Kidney (tissue), 14 donors: ENCODE data around the gene ZNF394. TPM values are rescaled to one million over a fixed set of nuclear protein-coding genes. Genes with fewer than 3 reads are reported as not detected.

ENCODE experiments used
- DNase-seq, 5 donors: peaks; one replicate each; pipeline ENCODE4 v3.0.0-alpha.2; 2013 to 2020
- FAIRE-seq: peaks from 2 replicates; lab custom pipeline; 2012; peaks lifted over from hg19 to GRCh38; lab: Jason Lieb, UNC
- H3K27ac ChIP-seq, 2 donors: one replicate each; pipeline ENCODE4 v1.7.0; 2013; ENCODE audit warnings: low read depth in 2 of 2, low read length in 2 of 2, inconsistent platforms in 1 of 2
- H3K27me3 ChIP-seq: one replicate; pipeline ENCODE4 v1.7.1; 2013; ENCODE audit warnings: low read length, inconsistent platforms; ENCODE audit not compliant: control insufficient read depth, insufficient read depth
- H3K36me3 ChIP-seq, 3 donors: one replicate each; pipeline versions ENCODE4 v1.7.0 to v1.7.1; 2013; ENCODE audit warnings: low read length in 3 of 3, control low read depth in 1 of 3, inconsistent platforms in 1 of 3; ENCODE audit not compliant: insufficient read depth in 3 of 3, control insufficient read depth in 2 of 3
- H3K4me1 ChIP-seq, 3 donors: one replicate each; pipeline versions ENCODE4 v1.7.0 to v1.7.1; 2013; ENCODE audit warnings: low read length in 3 of 3, inconsistent platforms in 1 of 3, low read depth in 1 of 3; ENCODE audit not compliant: control insufficient read depth in 2 of 3, insufficient read depth in 2 of 3
- H3K4me3 ChIP-seq, 3 donors: one replicate each; pipeline versions ENCODE4 v1.7.0 to v1.8.1; 2013; ENCODE audit warnings: low read length in 3 of 3, control low read depth in 1 of 3, inconsistent platforms in 1 of 3
- H3K9ac ChIP-seq, 3 donors: one replicate each; pipeline versions ENCODE4 v1.7.0 to v1.7.1; 2013; ENCODE audit warnings: low read length in 3 of 3, control low read depth in 1 of 3, inconsistent platforms in 1 of 3
- H3K9me3 ChIP-seq, 3 donors: one replicate each; pipeline versions ENCODE4 v1.7.0 to v1.7.1; 2013; ENCODE audit warnings: low read length in 3 of 3, control low read depth in 1 of 3, inconsistent platforms in 1 of 3; ENCODE audit not compliant: control insufficient read depth in 2 of 3, insufficient read depth in 1 of 3
- intact Hi-C: fragments of 100-400 bp; cut with DNase I; formaldehyde crosslinking; loops from one replicate; pipeline ENCODE4 v1.11.1; 2022
- polyA plus RNA-seq: library from polyadenylated mRNA; stranded (reverse); fragments of 350-450 nt; fragmentation: Illumina TruSeq; extraction: RNeasy Lipid Tissue Mini Kit (QIAGEN cat#74804); gene quantifications from one replicate; pipeline ENCODE4 v1.2.3, GENCODE V29; 2014; ENCODE audit warnings: low read depth, low replicate concordance; ENCODE audit not compliant: insufficient read depth
- total RNA-seq: library from RNA; stranded (reverse); fragmentation: NEBNext Ultra II Directional; extraction: Animal tissue kit (Norgen Biotek cat#: 25700); gene quantifications from one replicate; pipeline ENCODE4 v1.2.1, GENCODE V29; 2021
- TF ChIP-seq, protein P1 (sequence below): IDR thresholded peaks from 3 replicates; pipeline ENCODE4 v1.5.1; 2012; ENCODE audit warnings: mild to moderate bottlenecking, moderate library complexity, borderline replicate concordance; ENCODE audit not compliant: insufficient read depth; ENCODE audit errors: extremely low read depth
- donor health status: control.
- donor health status: control.
- donor health status: control.
- donor health status: control.
- donor health status: control.
- donor health status: DM: yes; HTN: yes; CAD: no.
- donor health status: Normal renal cell carcinoma (clear cell type).

The ZNF394 gene
- total and polyA plus RNA-seq, 2 donors from 2014 or later, result 15.7 to 33.6 TPM

DNA sequence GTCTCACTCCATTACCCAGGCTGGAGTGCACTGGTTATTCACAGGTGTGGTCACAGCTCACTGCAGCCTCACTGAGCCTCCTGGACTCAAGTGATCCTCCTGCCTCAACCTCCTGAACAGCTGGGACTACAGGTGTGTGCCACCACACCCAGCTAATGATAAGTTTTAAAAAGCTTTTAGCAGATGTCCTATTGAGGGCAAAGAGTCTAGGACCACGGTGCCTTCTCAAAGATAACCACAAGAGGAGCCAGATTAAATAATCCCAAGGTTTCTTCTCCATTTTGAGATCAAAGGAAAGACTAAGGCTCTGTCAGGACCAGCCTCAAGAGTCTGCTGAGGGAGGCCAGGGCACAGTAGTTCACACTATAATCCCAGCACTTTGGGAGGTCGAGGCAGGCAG lies 38.9 kb downstream of the ZNF394 start:
- no peak overlapping the region for H3K9ac ChIP-seq
- peaks cover 0 to 25% (median 22%) of the 10 kb centered on the region in 3 donors for H3K36me3 ChIP-seq
- peaks cover 0 to 5% (median 4%) of the 10 kb centered on the region in 3 donors for H3K4me1 ChIP-seq
- H3K27me3 ChIP-seq, result no peaks in the 10 kb centered on the region
- TF ChIP-seq, protein P1, sequence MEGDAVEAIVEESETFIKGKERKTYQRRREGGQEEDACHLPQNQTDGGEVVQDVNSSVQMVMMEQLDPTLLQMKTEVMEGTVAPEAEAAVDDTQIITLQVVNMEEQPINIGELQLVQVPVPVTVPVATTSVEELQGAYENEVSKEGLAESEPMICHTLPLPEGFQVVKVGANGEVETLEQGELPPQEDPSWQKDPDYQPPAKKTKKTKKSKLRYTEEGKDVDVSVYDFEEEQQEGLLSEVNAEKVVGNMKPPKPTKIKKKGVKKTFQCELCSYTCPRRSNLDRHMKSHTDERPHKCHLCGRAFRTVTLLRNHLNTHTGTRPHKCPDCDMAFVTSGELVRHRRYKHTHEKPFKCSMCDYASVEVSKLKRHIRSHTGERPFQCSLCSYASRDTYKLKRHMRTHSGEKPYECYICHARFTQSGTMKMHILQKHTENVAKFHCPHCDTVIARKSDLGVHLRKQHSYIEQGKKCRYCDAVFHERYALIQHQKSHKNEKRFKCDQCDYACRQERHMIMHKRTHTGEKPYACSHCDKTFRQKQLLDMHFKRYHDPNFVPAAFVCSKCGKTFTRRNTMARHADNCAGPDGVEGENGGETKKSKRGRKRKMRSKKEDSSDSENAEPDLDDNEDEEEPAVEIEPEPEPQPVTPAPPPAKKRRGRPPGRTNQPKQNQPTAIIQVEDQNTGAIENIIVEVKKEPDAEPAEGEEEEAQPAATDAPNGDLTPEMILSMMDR, result no peak
- no peak overlapping the region for H3K27ac ChIP-seq
- intact Hi-C loops, result no loop called here
- FAIRE-seq, result no peak
- no peak overlapping the region for H3K4me3 ChIP-seq
- no peaks in the 10 kb centered on the region for H3K9me3 ChIP-seq
- no peak for DNase-seq

DNA sequence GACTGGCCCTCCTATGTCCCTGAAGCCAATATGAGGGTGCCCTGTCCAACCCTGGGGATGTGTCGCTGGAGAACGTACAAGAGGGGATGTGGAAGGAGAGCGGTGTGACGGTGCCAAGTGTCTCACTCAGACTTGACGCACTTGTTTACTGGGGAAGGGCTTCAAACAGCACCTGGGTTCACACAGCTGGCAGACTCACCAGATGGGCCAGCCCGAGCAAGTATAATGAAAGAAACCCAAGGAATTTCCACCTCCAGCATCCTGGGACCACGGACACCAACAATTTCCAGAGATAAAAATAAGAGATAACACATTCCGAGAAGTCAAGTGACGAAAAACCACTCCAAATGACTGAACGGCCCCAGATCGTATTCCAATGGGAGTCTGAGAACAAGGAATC lies 39.4 kb downstream of the ZNF394 start:
- FAIRE-seq, result no peak
- TF ChIP-seq, protein P1, result no peak
- Histone ChIP-seq H3K27ac (no peak overlapping the region), H3K36me3 (peaks cover 0 to 25% (median 22%) of the 10 kb centered on the region in 3 donors), H3K4me1 (peaks cover 0 to 5% (median 4%) of the 10 kb centered on the region in 3 donors), H3K27me3 (no peaks in the 10 kb centered on the region), H3K9me3 (no peaks in the 10 kb centered on the region), H3K4me3 (no peak overlapping the region), H3K9ac (no peak overlapping the region)
- DNase-seq, result no peak
- intact Hi-C loops, result no loop called here

DNA sequence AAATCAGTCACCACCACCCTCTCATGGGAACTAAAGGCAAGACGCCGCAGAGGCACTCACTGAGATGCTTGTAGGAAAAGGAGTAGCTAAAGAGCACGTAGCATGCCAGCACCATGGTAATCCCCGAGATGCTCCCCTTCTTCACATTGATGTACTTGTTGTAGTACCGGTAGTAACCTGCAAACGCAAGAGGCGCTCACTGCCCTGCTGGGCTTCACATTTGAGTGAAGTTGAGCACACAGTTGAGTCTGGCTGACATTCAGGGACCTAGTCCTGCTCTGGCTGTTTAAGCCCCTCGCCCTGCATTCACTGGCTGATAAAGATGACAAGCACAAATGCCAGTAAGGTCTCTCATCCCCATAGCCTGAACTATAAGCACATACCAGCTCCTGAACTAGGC lies 41.0 kb downstream of the ZNF394 start:
- H3K9me3 ChIP-seq, result no peaks in the 10 kb centered on the region
- TF ChIP-seq, protein P1, result no peak
- peaks cover 0 to 2% (median 0%) of the 10 kb centered on the region in 3 donors for H3K4me1 ChIP-seq
- H3K36me3 ChIP-seq, result peaks cover 0 to 29% (median 22%) of the 10 kb centered on the region in 3 donors
- DNase-seq (peak in 1 of 5 donors; percentile 2), FAIRE-seq (no peak)
- no peaks in the 10 kb centered on the region for H3K27me3 ChIP-seq
- no peak overlapping the region for H3K4me3 ChIP-seq
- no peak overlapping the region for H3K9ac ChIP-seq
- no peak overlapping the region for H3K27ac ChIP-seq
- intact Hi-C loops, result no loop called here
